Naive thymus-derived CD4-positive, alpha-beta T cell (primary cell): ENCODE results near the gene MAP7D3. TPM values are rescaled to one million over a fixed set of nuclear protein-coding genes. Genes with fewer than 3 reads are reported as not detected.
A peak's percentile ranks its signal among the peaks of the same experiment; 100 is the strongest.

ENCODE experiments used
- ATAC-seq: fragments of 150-1000 bp; cut with Tn5 transposase; 2 replicates; pipeline ENCODE4 v1.10.0; 2021; ENCODE audit warnings: mild to moderate bottlenecking, moderate library complexity
- CTCF ChIA-PET: fragments of 350-600 bp; sonication (Branson Sonifier 250); formaldehyde crosslinking; loops from one replicate; lab custom pipeline; 2021; ENCODE audit warnings: antibody characterized with exemption; lab: Charles Lee
- POLR2A ChIA-PET: fragments of 350-600 bp; sonication (Branson Sonifier 250); formaldehyde crosslinking; loops from one replicate; lab custom pipeline; 2021; ENCODE audit warnings: antibody characterized with exemption, inconsistent platforms; lab: Charles Lee
- DNase-seq, 9 donors: peaks; one replicate each; pipeline versions ENCODE4 v3.0.0 to v3.0.0-alpha.2; 2020 to 2022; ENCODE audit warnings: mixed read lengths in 1 of 9
- H3K27ac ChIP-seq: one replicate; pipeline ENCODE4 v1.7.0; 2013; ENCODE audit warnings: mild to moderate bottlenecking, low read depth, low read length, moderate library complexity
- H3K27me3 ChIP-seq, 2 donors: one replicate each; pipeline ENCODE4 v1.7.0; 2013; ENCODE audit warnings: low read length in 2 of 2, mild to moderate bottlenecking in 2 of 2, moderate library complexity in 2 of 2; ENCODE audit not compliant: control insufficient read depth in 2 of 2, insufficient read depth in 2 of 2
- H3K36me3 ChIP-seq, 3 experiments: 1 replicate in 2 of 3; 2 replicates in 1 of 3; pipeline ENCODE4 v1.7.0; 2013; ENCODE audit warnings: low read length in 3 of 3, mild to moderate bottlenecking in 3 of 3, moderate library complexity in 1 of 3; ENCODE audit not compliant: insufficient read depth in 3 of 3, control insufficient read depth in 2 of 3
- H3K4me1 ChIP-seq, 2 donors: one replicate each; pipeline ENCODE4 v1.7.0; 2013; ENCODE audit warnings: low read length in 2 of 2, mild to moderate bottlenecking in 2 of 2, moderate library complexity in 1 of 2; ENCODE audit not compliant: control insufficient read depth in 2 of 2, insufficient read depth in 2 of 2
- H3K4me3 ChIP-seq: 2 replicates; pipeline ENCODE4 v1.7.0; 2013; ENCODE audit warnings: mild to moderate bottlenecking, low read length
- H3K9me3 ChIP-seq, 3 experiments: 1 replicate in 2 of 3; 2 replicates in 1 of 3; pipeline ENCODE4 v1.7.0; 2013; ENCODE audit warnings: low read length in 3 of 3; ENCODE audit not compliant: control insufficient read depth in 2 of 3
- H3K27ac Mint-ChIP-seq, 9 donors: one replicate each; pipeline ENCODE4 v1.8.0; 2020 to 2022; ENCODE audit warnings: mixed read lengths in 9 of 9, mild to moderate bottlenecking in 8 of 9, moderate library complexity in 5 of 9, inconsistent platforms in 2 of 9
- H3K27me3 Mint-ChIP-seq, 5 donors: one replicate each; pipeline ENCODE4 v1.8.0; 2021 to 2022; ENCODE audit warnings: mixed read lengths in 5 of 5, mild to moderate bottlenecking in 1 of 5
- H3K36me3 Mint-ChIP-seq, 5 donors: one replicate each; pipeline ENCODE4 v1.8.0; 2020 to 2022; ENCODE audit warnings: mixed read lengths in 5 of 5, mild to moderate bottlenecking in 3 of 5, inconsistent platforms in 1 of 5
- H3K4me1 Mint-ChIP-seq, 7 donors: one replicate each; pipeline ENCODE4 v1.8.0; 2020 to 2022; ENCODE audit warnings: mixed read lengths in 7 of 7, mild to moderate bottlenecking in 3 of 7, inconsistent platforms in 1 of 7
- H3K4me3 Mint-ChIP-seq, 10 donors: one replicate each; pipeline ENCODE4 v1.8.0; 2020 to 2022; ENCODE audit warnings: mild to moderate bottlenecking in 10 of 10, mixed read lengths in 10 of 10, moderate library complexity in 6 of 10, inconsistent platforms in 2 of 10
- H3K9me3 Mint-ChIP-seq, 11 donors: one replicate each; pipeline ENCODE4 v1.8.0; 2020 to 2022; ENCODE audit warnings: mixed read lengths in 11 of 11, mild to moderate bottlenecking in 4 of 11, inconsistent platforms in 1 of 11, moderate library complexity in 1 of 11
- intact Hi-C, 2 donors: fragments of 100-400 bp; cut with micrococcal nuclease; formaldehyde crosslinking; loops; one replicate each; pipeline ENCODE4 v1.15.1; 2023
- polyA plus RNA-seq, 2 donors: library from polyadenylated mRNA; unstranded; fragments of 300-500 nt; fragmentation: Illumina TruSeq; gene quantifications; one replicate each; pipeline ENCODE4 v1.2.3, GENCODE V29; 2021
- total RNA-seq, 6 experiments: library from RNA in 5 of 6; stranded (reverse) in 5 of 6; gene quantifications; 1 replicate in 5 of 6; 2 replicates in 1 of 6; pipeline ENCODE4 v1.2.3 and lab custom pipeline; 2021 to 2026

The MAP7D3 gene
- total and polyA plus RNA-seq, 7 experiments from 2014 or later: 4.4 to 15.8 (median 6.3) TPM

DNA sequence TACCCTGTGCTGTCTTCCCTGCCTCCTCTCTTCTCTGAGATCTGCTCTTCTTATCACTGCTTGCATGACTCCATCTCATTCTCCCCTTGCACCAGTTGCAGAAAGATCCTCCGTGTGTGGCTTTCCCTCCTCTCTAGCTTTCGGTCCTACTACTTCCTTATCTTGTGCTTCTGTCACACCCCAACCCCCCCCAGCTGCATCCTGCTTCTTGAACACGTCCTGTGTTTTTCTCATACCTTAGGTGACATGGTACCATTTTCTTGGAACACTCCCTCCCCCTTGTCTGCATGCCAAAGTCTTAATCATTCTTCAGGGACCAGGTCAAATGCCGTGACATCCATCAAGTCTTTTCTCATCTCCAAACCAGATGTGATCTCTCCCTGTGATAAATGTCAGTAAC, 57.4 kb downstream of the MAP7D3 start:
- H3K36me3 Mint-ChIP-seq: peaks cover 0 to 18% (median 0%) of the 10 kb centered on the region in 5 donors
- no peak overlapping the region for H3K27ac ChIP-seq
- intact Hi-C loops: no loop called here
- H3K27ac Mint-ChIP-seq: peak overlapping the region in 6 of 9 donors; percentile 10 to 90 (median 41)
- DNase-seq (no peak), ATAC-seq (no peak)
- H3K9me3 ChIP-seq: no peaks in the 10 kb centered on the region
- peaks cover 0 to 2% (median 0%) of the 10 kb centered on the region in 11 donors for H3K9me3 Mint-ChIP-seq
- peak overlapping the region; percentile 30 to 90 (median 66) for H3K4me3 Mint-ChIP-seq
- ChIA-PET POLR2A (no interaction called here), CTCF (no interaction called here)
- no peaks in the 10 kb centered on the region for H3K36me3 ChIP-seq
- H3K4me3 ChIP-seq: no peak overlapping the region
- H3K27me3 ChIP-seq: no peaks in the 10 kb centered on the region
- peaks cover 11 to 24% of the 10 kb centered on the region in 2 donors for H3K4me1 ChIP-seq
- no peaks in the 10 kb centered on the region for H3K27me3 Mint-ChIP-seq
- peaks cover 11 to 53% (median 36%) of the 10 kb centered on the region in 7 donors for H3K4me1 Mint-ChIP-seq

DNA sequence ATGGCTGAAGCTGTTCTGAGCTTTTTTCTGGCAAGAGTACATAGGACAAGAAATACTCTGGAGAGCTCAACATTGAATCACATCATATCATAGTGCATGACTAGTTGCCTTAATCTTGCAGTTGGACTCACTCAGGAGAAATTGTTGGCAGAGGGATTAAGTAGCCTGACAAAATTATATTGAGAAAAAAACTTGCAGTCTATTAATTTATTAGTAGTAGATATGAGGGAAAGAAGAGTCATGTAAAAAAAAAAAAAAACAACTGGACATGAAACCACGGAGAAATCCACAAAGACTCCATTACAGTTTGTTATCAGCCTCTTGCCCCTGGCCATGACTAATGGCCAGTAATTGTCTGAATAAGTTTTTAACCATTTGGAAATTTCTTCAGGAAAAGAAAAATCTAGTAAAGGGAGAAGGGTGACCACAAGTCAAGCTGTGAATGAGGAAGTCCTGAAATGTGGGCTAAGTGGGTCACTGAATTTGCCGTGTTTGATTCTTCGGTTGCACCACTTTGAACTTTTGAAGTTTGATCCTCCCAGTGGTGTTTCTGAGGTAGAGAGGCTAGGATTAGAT, 58.3 kb downstream of the MAP7D3 start:
- no peak overlapping the region for H3K4me3 ChIP-seq
- peaks cover 11 to 24% of the 10 kb centered on the region in 2 donors for H3K4me1 ChIP-seq
- Mint-ChIP-seq H3K4me3 (peak overlapping the region in 8 of 10 donors; percentile 26 to 90 (median 66)), H3K27me3 (no peaks in the 10 kb centered on the region), H3K27ac (peak overlapping the region in 4 of 9 donors; percentile 2 to 90 (median 73)), H3K36me3 (peaks cover 0 to 18% (median 0%) of the 10 kb centered on the region in 5 donors), H3K4me1 (peaks cover 11 to 52% (median 36%) of the 10 kb centered on the region in 7 donors), H3K9me3 (peaks cover 0 to 2% (median 0%) of the 10 kb centered on the region in 11 donors)
- H3K36me3 ChIP-seq: no peaks in the 10 kb centered on the region
- no peaks in the 10 kb centered on the region for H3K27me3 ChIP-seq
- no peaks in the 10 kb centered on the region for H3K9me3 ChIP-seq
- ATAC-seq (no peak), DNase-seq (no peak)
- H3K27ac ChIP-seq: no peak overlapping the region
- CTCF ChIA-PET: no interaction called here
- POLR2A ChIA-PET: interaction anchor here (0.6 kb wide), 1 partner anchor 14 kb away, joined by 3 read pairs; no protein-coding TSS in a partner anchor
- intact Hi-C loops: no loop called here

DNA sequence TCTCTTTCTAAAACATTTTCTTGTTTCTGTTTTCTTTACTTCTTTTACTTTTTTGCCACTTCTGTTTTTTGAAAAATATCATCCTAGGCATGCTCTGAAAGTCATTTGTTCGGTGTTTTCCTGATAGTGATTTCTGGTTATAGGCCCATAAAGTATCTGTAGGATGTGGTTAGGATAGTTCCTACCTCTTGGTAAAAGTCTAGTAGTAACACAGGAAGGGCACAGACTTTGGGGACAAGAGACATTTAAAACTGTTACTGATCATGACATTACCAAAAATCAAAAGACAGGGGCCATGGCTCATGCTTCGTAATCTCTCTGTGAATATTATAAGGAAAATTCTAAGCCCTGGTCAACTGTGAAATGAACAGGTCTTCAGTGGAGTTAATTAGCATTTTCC, 59.1 kb downstream of the MAP7D3 start:
- peaks cover 11 to 52% (median 36%) of the 10 kb centered on the region in 7 donors for H3K4me1 Mint-ChIP-seq
- H3K27me3 ChIP-seq: no peaks in the 10 kb centered on the region
- H3K4me3 ChIP-seq: no peak overlapping the region
- no peak for DNase-seq
- no peaks in the 10 kb centered on the region for H3K36me3 ChIP-seq
- peaks cover 11 to 24% of the 10 kb centered on the region in 2 donors for H3K4me1 ChIP-seq
- POLR2A ChIA-PET: no interaction called here
- intact Hi-C loops: no loop called here
- peak overlapping the region in 9 of 10 donors; percentile 17 to 75 (median 59) for H3K4me3 Mint-ChIP-seq
- peak overlapping the region in 4 of 9 donors; percentile 30 to 90 (median 58) for H3K27ac Mint-ChIP-seq
- CTCF ChIA-PET: no interaction called here
- H3K27me3 Mint-ChIP-seq: no peaks in the 10 kb centered on the region
- H3K9me3 Mint-ChIP-seq: peaks cover 0 to 2% (median 0%) of the 10 kb centered on the region in 11 donors
- peaks cover 0 to 18% (median 0%) of the 10 kb centered on the region in 5 donors for H3K36me3 Mint-ChIP-seq
- H3K9me3 ChIP-seq: no peaks in the 10 kb centered on the region
- H3K27ac ChIP-seq: no peak overlapping the region
- no peak for ATAC-seq

DNA sequence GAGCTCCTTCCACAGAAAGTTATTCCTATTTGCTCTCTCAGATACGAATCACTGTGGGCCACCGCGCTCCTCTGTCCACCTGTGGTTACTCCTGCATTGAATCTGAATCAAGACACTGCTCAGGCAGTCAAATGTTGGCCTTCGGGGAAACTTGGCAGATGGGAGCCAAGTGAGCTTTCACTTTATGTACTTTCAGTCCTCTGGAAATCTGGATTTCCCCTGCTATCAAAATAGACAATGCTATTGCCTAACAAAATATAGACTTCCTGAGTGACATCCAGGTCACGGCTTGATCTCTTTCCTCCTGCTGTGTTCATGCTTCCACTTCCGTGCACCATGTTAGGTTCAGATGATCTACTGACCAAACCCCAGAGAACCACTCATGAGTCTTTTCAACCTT, 60.0 kb downstream of the MAP7D3 start:
- peaks cover 11 to 24% of the 10 kb centered on the region in 2 donors for H3K4me1 ChIP-seq
- DNase-seq (no peak), ATAC-seq (no peak)
- no peak overlapping the region for H3K4me3 ChIP-seq
- H3K9me3 ChIP-seq: no peaks in the 10 kb centered on the region
- Mint-ChIP-seq H3K27ac (peak overlapping the region in 4 of 9 donors; percentile 12 to 60 (median 36)), H3K9me3 (peaks cover 0 to 2% (median 0%) of the 10 kb centered on the region in 11 donors), H3K4me1 (peaks cover 11 to 46% (median 36%) of the 10 kb centered on the region in 7 donors), H3K36me3 (peaks cover 0 to 18% (median 0%) of the 10 kb centered on the region in 5 donors), H3K4me3 (peak overlapping the region in 3 of 10 donors; percentile 16 to 43 (median 17)), H3K27me3 (no peaks in the 10 kb centered on the region)
- H3K27me3 ChIP-seq: no peaks in the 10 kb centered on the region
- intact Hi-C loops: no loop called here
- no peaks in the 10 kb centered on the region for H3K36me3 ChIP-seq
- POLR2A ChIA-PET: no interaction called here
- H3K27ac ChIP-seq: no peak overlapping the region
- CTCF ChIA-PET: interaction anchor here (0.9 kb wide), 1 partner anchor 28 kb away, joined by 3 read pairs; no protein-coding TSS in a partner anchor

DNA sequence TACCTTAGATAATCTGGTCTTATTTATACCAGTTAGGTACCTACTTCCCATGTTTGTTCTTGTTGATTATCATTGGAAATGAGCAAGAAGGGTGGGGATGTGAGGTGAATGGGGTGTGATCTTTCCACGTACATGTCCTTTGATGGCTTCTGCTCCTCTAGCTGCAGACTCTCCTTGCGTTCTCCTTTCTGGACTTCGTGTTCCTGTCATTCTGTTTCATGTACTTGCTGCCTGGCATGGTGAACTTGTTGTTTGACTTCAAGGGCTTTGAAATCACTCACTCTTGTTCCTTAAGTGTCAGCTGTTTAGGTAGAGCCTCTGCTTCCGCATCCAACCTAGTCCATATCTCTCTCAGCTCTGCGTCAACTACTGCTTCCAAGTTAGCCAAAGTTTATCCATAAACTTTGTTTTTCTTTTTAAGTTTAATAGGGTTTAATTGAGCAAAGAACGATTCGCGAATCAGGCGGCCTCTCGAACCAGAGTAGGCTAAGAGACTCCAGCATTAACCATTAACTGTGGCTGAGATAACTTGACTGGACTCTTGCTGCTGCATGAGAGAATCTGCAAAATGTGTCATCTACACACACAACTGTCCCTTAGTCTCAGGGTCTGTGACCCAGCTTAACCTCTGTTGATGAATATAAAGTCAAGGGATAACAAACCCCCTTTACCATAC, 61.0 kb downstream of the MAP7D3 start:
- Mint-ChIP-seq H3K4me3 (no peak overlapping the region), H3K36me3 (peaks cover 0 to 16% (median 0%) of the 10 kb centered on the region in 5 donors), H3K27me3 (no peaks in the 10 kb centered on the region), H3K9me3 (peaks cover 0 to 2% (median 0%) of the 10 kb centered on the region in 11 donors), H3K4me1 (peaks cover 11 to 38% (median 32%) of the 10 kb centered on the region in 7 donors), H3K27ac (no peak overlapping the region)
- DNase-seq (no peak), ATAC-seq (no peak)
- CTCF ChIA-PET: interaction anchor here (0.9 kb wide), 1 partner anchor 27 kb away, joined by 3 read pairs; no protein-coding TSS in a partner anchor
- H3K36me3 ChIP-seq: no peaks in the 10 kb centered on the region
- intact Hi-C loops: no loop called here
- POLR2A ChIA-PET: no interaction called here
- no peak overlapping the region for H3K27ac ChIP-seq
- H3K9me3 ChIP-seq: no peaks in the 10 kb centered on the region
- H3K27me3 ChIP-seq: no peaks in the 10 kb centered on the region
- peaks cover 11 to 24% of the 10 kb centered on the region in 2 donors for H3K4me1 ChIP-seq
- no peak overlapping the region for H3K4me3 ChIP-seq

DNA sequence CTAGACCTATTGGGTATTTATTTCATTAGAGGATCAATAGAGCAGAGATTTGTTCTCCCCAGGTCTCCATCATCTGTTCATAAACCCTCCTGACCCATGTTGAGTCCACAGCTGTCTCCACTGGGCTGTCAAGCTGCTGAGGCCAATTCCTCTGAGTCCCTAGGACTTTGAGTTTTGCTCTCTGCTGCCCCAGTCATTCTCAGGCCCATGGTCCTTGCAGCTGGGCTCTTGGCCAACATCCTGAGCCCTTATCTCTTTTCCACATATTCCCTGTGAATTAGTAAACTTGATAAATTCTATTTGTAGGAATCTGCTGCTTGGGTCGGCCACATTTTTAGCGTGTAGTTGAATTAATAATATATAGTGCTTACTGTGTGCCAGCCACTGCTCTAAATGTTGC, 62.0 kb downstream of the MAP7D3 start:
- ChIA-PET CTCF (no interaction called here), POLR2A (no interaction called here)
- H3K36me3 Mint-ChIP-seq: peaks cover 0 to 16% (median 0%) of the 10 kb centered on the region in 5 donors
- H3K4me1 Mint-ChIP-seq: peaks cover 11 to 36% (median 32%) of the 10 kb centered on the region in 7 donors
- intact Hi-C loops: no loop called here
- Histone ChIP-seq H3K4me3 (no peak overlapping the region), H3K9me3 (no peaks in the 10 kb centered on the region), H3K36me3 (no peaks in the 10 kb centered on the region), H3K4me1 (peaks cover 11 to 24% of the 10 kb centered on the region in 2 donors), H3K27ac (no peak overlapping the region), H3K27me3 (no peaks in the 10 kb centered on the region)
- DNase-seq (no peak), ATAC-seq (no peak)
- H3K27ac Mint-ChIP-seq: no peak overlapping the region
- H3K4me3 Mint-ChIP-seq: no peak overlapping the region
- peaks cover 0 to 2% (median 0%) of the 10 kb centered on the region in 11 donors for H3K9me3 Mint-ChIP-seq
- H3K27me3 Mint-ChIP-seq: no peaks in the 10 kb centered on the region
